ENCODE data around the gene LIMCH1.
"Not testable (repeated sequence)": the region's sequence is repeated elsewhere in the genome, so short reads cannot be mapped to it uniquely, and the experiment has no call there.

LIMCH1 gene

GRCh38 chr4:41538017-41538733 is at the start of gene LIMCH1:
Gene LIMCH1 (plus strand): TSS chr4:41538157. CDS start chr4:41605996, 67,839 bp downstream.
- DNase-seq = no peak

DNA sequence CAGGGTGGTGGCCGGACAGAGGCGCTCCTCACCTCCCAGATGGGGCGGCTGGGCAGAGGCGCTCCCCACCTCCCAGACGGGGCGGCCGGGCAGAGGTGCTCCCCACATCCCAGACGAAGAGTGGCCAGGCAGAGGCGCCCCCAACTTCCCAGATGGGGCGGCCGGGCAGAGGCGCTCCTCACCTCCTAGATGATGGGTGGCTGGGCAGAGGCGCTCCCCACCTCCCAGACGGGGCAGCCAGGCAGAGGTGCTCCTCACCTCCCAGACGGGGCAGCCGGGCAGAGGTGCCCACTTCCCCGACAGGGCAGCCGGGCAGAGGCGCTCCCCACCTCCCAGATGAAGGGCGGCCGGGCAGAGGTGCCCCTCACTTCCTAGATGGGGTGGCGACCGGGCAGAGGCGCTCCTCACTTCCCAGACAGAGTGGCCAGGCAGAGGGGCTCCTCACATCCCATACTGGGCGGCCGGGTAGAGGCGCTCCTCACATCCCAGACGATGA is 46.8 kb upstream of the LIMCH1 start:
- DNase-seq = not testable (repeated sequence)

DNA sequence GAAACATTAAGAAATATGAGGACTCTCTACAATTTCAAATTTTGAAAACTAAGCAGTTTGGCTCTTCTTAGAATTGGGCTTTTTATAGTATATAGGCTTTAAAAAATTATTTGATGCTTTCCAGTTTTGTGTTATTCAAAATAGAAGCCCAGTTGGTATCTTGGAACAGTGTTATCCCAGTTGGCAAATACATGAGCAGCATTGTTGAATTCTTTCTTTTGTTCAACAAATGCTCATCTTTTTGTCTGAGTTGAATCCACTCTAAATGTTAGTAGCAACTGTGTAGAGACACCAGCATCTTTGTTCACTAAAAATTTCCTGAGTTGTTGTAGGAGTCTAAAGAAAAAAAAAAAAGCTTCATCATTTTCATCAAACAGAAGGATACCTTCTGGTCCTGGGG is 41.0 kb upstream of the LIMCH1 start:
- DNase-seq = no peak

DNA sequence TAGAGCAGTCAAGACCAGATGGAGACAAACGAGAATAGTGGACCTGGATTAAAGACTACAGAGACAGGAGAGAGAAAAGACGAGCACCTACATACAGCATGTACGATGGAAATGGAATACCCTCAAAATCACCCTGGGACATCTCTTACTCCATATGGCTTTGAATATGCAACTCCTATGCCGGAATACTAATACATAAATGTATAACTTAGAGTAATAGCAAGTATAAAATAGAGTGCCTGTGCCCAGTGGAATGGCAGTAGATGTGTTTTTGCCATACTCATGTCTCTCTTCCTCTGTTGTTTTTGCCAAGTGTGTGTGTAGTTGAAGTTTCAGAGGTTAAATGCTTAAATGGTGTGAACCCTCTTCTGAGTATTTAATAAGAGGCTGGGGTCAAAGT is 39.8 kb upstream of the LIMCH1 start:
- DNase-seq = no peak

GRCh38 chr4:41504167-41504818 is 33.7 kb upstream of the LIMCH1 start:
- DNase-seq = no peak

DNA sequence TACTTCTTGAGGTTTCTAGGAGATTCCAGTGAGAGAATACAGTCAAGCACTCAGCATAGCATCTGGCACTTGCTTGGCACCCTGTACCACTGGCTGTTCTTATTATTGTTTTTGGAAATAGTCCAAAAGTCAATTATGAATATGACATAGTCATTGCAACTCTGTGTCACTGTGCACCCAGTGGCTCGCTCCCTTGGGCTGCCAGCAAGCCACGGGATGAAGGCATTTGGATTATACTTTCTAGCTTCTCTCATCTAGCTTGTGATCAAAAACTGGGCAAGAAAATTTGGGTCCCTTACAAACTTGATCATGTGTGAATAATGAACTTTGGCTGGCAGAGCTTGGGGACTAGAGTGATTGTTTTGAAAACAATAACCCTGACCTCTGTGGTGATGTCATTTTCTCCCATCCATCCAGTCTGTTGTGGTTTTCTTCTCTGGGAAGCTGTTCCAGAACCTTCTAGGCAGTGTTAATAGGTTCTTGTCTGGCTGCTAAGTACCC is 32.7 kb upstream of the LIMCH1 start:
- DNase-seq = no peak

GRCh38 chr4:41506130-41506529 is 31.8 kb upstream of the LIMCH1 start:
- DNase-seq = no peak

GRCh38 chr4:41507291-41507947 is 30.5 kb upstream of the LIMCH1 start:
- no peak for DNase-seq

- no peak for DNase-seq
Observed at GRCh38 chr4:41509451-41509866, 28.5 kb upstream of the LIMCH1 start.

DNA sequence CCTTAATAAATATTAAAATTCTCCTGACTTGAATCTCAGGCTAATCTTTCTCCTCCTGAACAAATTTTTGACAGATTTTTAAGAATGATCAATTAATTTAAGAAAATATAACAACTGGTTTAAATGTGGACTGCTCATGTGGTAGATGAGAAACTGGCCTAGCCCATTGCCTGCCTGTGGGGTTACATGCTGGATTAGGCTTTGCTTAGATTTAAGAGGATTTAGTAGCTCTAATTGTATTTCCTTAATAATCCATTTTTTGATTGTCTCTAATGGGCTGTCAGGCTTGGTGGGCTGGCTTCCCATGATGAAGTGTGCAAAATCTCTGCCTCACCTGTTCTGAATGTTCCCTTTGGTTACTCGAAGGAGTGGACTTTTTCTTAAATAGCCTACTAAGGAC is 27.8 kb upstream of the LIMCH1 start:
- no peak for DNase-seq

- DNase-seq = no peak
Observed at GRCh38 chr4:41512136-41512535, 25.8 kb upstream of the LIMCH1 start.

DNA sequence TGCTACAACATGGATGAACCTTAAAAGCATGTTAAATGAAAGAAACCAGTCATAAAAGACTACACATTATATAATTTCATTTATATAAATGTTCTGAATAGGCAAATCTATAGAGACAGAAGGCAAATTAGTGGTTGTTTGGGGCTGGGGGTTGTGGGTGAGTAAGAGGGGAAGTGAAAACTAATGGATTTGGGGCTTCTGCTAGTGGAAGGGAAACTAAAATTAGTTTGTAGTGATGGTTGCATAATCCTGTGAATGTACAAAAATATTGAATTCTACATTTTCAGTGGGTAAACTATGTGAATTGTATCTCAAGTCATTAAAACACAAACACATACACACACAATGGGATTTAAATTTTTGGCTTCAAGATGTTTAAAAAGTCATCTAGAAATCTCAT is 25.4 kb upstream of the LIMCH1 start:
- DNase-seq = no peak

DNA sequence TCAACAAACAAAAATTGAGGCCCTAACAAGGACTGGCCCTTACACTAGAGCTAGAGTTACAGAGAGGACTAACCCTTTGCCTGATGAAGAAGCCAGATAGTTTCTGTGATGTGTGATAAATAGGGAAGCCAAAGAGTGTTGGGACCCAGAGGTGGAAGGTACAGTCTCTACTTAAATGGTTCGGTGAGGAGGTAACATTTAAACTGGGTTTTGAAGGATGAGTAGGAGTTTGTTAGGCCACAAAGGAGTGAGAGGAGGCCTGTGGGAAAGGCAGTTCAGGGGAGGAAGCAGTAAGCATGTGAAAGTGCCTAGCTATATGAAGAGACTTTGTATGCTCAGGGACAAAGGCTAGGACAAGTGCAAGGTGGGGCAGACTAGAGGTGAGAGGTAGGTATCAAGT is 23.8 kb upstream of the LIMCH1 start:
- DNase-seq = no peak

- peak in 1 of 2 donors; percentile 6 for DNase-seq
Observed at GRCh38 chr4:41514766-41515481, 23.0 kb upstream of the LIMCH1 start.

GRCh38 chr4:41517121-41517520 is 20.8 kb upstream of the LIMCH1 start:
- no peak for DNase-seq

- no peak for DNase-seq
Observed at GRCh38 chr4:41517747-41518146, 20.2 kb upstream of the LIMCH1 start.

DNA sequence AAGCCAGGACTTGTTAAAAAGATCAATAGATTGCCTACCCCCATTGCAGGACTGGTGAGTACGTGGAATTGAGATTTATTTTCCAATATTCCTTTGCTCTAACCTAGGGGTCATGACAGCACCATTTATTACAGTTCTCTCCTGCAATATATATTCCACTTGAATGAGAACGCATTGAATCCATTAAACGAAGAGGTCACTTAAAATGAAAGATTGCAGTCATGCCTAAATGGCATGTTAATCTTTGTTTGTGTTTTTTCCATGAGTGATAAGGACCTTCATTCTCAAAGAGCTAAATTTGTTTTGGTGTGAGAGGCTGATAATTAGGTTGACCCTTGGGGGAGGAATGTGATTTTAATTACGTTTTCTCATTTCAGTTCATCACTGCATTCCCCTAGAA is 13.5 kb upstream of the LIMCH1 start:
- DNase-seq = no peak

DNA sequence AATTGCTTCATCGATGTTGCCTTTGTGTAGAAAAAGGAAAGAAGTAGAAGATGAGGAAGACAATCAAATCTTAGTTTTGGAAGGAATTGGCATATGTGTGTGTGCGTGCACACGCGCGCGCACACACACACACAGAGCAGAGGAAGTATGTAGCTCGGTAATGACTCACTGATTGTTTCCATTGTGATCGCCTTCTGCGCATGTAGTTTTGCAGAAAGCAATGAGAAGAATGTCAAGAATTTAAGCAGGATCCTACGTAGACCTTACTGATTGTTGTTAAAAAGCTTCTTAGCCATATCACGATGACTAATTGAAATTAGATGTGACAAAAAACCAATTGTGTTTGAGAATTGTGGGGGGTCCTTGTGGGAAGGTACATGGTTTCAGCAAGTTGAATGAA is 12.8 kb upstream of the LIMCH1 start:
- no peak for DNase-seq

GRCh38 chr4:41526628-41527027 is 11.3 kb upstream of the LIMCH1 start:
- no peak for DNase-seq

DNA sequence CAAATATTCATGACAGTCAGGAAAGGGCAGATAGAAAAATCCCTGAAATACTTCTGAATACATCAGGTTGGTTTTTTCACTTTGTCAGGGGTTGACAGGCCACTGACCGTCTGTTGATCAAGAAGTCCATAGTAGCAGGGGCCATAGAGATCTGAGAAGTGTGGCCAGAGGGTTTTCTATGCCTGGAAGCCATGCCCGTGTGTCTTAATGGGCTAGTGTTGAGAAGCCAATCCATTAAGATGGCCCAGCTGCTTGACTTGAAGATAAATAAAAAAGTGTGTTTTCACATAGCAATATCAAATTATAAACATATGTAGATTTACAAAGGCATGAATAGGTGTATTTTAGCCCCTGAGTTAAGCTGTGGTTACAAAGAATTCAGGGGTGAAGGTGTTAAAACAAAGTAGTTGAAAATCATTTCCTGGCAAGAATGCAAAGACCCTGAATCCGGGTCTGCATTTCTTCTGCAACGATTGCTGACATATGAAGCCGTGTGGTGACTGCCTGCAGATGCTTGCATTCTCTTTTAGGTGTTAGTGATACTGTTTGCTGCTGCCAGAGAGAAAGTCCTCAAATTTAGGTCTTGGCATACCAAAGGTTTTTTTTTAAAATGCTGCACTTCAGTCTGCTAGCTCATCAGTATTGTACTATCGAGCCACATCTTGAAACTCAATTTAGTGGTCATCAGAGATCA is 9.3 kb upstream of the LIMCH1 start:
- no peak for DNase-seq

- DNase-seq = no peak
Observed at GRCh38 chr4:41530741-41531140, 7.2 kb upstream of the LIMCH1 start.

GRCh38 chr4:41532336-41532735 is 5.6 kb upstream of the LIMCH1 start:
- DNase-seq = no peak

All from CD4-positive, alpha-beta T cell treated with Interleukin-1 beta for 1 hour (primary cell).